Measurements from ENCODE around the gene CAMSAP3.

DNA sequence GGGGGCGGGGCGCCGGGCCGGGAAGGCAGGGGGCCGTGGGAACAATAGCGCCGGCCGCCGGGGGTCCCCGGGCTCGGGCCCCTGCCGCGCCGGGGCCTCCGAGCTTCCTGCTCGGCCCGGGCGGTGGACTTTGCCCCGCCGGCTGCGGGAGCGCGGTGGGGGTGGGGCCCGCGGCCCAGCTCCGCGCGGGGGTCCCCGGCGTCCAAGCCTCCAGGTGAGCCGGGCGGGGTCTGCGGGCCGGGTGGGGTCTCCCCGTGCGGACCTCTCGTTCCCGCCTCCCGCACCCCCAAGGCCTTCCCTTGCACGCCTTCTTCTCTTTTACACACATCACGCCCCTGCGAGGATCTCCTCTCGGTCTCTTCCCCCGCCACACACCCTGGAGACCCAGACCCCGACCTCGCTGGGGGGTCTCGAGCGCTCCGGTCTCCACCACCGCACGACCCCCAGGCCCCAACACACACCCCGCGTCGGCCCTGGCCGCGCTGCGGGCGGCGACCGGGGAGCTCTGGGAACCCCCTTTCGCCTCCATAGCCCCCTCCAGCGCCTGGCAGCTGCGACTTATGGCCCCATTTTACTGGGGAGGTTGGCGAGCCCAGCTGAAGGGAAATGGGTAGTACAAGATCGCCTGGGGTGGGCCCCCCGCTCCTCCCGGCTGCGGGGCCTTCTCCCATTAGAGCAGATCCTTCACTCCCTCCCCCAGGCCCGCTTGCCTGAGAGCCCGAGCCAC lies 711 bp downstream of the CAMSAP3 start:
- TF ChIP-seq EZH2 (IDR thresholded peaks at IDR 0.05; ENCODE audit: borderline replicate concordance) (no peak), EZH2phosphoT487 (IDR thresholded peaks at IDR 0.05; ENCODE audit: low read depth, severe bottlenecking, unreplicated experiment) (no peak)
- TF ChIP-seq, protein P1, sequence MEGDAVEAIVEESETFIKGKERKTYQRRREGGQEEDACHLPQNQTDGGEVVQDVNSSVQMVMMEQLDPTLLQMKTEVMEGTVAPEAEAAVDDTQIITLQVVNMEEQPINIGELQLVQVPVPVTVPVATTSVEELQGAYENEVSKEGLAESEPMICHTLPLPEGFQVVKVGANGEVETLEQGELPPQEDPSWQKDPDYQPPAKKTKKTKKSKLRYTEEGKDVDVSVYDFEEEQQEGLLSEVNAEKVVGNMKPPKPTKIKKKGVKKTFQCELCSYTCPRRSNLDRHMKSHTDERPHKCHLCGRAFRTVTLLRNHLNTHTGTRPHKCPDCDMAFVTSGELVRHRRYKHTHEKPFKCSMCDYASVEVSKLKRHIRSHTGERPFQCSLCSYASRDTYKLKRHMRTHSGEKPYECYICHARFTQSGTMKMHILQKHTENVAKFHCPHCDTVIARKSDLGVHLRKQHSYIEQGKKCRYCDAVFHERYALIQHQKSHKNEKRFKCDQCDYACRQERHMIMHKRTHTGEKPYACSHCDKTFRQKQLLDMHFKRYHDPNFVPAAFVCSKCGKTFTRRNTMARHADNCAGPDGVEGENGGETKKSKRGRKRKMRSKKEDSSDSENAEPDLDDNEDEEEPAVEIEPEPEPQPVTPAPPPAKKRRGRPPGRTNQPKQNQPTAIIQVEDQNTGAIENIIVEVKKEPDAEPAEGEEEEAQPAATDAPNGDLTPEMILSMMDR (IDR thresholded peaks at IDR 0.05; ENCODE audit: poor library complexity) = no peak

All from hepatocyte (in vitro differentiated cells).